Common myeloid progenitor, CD34-positive (primary cell): Measurements from ENCODE around the gene OR7C1.
A peak's percentile ranks its signal among the peaks of the same experiment; 100 is the strongest.
"Not testable (repeated sequence)": the region's sequence is repeated elsewhere in the genome, so short reads cannot be mapped to it uniquely, and the experiment has no call there.

Experiments used
- CTCF ChIA-PET: fragments of 350-600 bp; sonication (Branson Sonifier 250); formaldehyde crosslinking; loops from one replicate; lab custom pipeline; 2021; ENCODE audit warnings: antibody characterized with exemption; lab: Charles Lee
- POLR2A ChIA-PET: fragments of 350-600 bp; sonication (Branson Sonifier 250); formaldehyde crosslinking; loops from one replicate; lab custom pipeline; 2021; ENCODE audit warnings: antibody characterized with exemption; lab: Charles Lee
- DNase-seq, 3 donors: peaks; one replicate each; pipeline versions ENCODE4 v3.0.0 to v3.0.0-alpha.2; 2013
- H3K27ac ChIP-seq, 2 experiments: 1 replicate in 1 of 2; 2 replicates in 1 of 2; pipeline ENCODE4 v1.7.0; 2013; ENCODE audit warnings: inconsistent platforms in 2 of 2, low read length in 2 of 2, mild to moderate bottlenecking in 2 of 2, low read depth in 1 of 2, moderate library complexity in 1 of 2; ENCODE audit not compliant: severe bottlenecking in 2 of 2, insufficient read depth in 1 of 2, poor library complexity in 1 of 2
- H3K27me3 ChIP-seq, 5 experiments: replicated peaks in 2 of 5; 1 replicate in 3 of 5; 2 replicates in 2 of 5; pipeline versions ENCODE4 v1.6.1 to v1.7.0; 2013; ENCODE audit warnings: low read length in 4 of 5, mild to moderate bottlenecking in 2 of 5, moderate library complexity in 2 of 5, inconsistent platforms in 1 of 5; ENCODE audit not compliant: insufficient read depth in 5 of 5, control insufficient read depth in 4 of 5
- H3K36me3 ChIP-seq, 4 experiments: 1 replicate in 2 of 4; 2 replicates in 2 of 4; pipeline versions ENCODE4 v1.6.1 to v1.7.0; 2013; ENCODE audit warnings: low read length in 3 of 4, control low read depth in 1 of 4, mild to moderate bottlenecking in 1 of 4; ENCODE audit not compliant: control insufficient read depth in 4 of 4, insufficient read depth in 4 of 4
- H3K4me1 ChIP-seq, 4 experiments: 1 replicate in 3 of 4; 2 replicates in 1 of 4; pipeline versions ENCODE4 v1.6.1 to v1.7.1; 2013; ENCODE audit warnings: low read length in 3 of 4, mild to moderate bottlenecking in 3 of 4, control low read depth in 1 of 4, inconsistent platforms in 1 of 4, moderate library complexity in 1 of 4; ENCODE audit not compliant: control insufficient read depth in 4 of 4, insufficient read depth in 4 of 4; ENCODE audit errors: control extremely low read depth in 1 of 4
- H3K4me3 ChIP-seq, 7 experiments: 1 replicate in 4 of 7; 2 replicates in 3 of 7; pipeline versions ENCODE4 v1.5.1 to v1.7.0; 2013; ENCODE audit warnings: mild to moderate bottlenecking in 7 of 7, low read length in 6 of 7, moderate library complexity in 6 of 7, inconsistent platforms in 2 of 7, low read depth in 2 of 7, control low read depth in 1 of 7; ENCODE audit not compliant: insufficient read depth in 4 of 7, control insufficient read depth in 1 of 7; ENCODE audit errors: extremely low read depth in 1 of 7
- H3K9me3 ChIP-seq, 5 experiments: 1 replicate in 4 of 5; 2 replicates in 1 of 5; pipeline versions ENCODE4 v1.6.1 to v1.7.1; 2013; ENCODE audit warnings: low read length in 4 of 5, mild to moderate bottlenecking in 2 of 5, inconsistent platforms in 1 of 5, low read depth in 1 of 5, moderate library complexity in 1 of 5; ENCODE audit not compliant: control insufficient read depth in 4 of 5, insufficient read depth in 2 of 5; ENCODE audit errors: control extremely low read depth in 1 of 5
- WGBS: methylation state at CpG from one replicate; pipeline ENCODE4 v1.1.5; 2013; ENCODE audit not compliant: insufficient coverage; 5-methylcytosine and 5-hydroxymethylcytosine counted together

Gene OR7C1

GRCh38 chr19:14809272-14810057 is 25.5 kb downstream of the OR7C1 start:
- H3K27ac ChIP-seq, result no peak overlapping the region
- WGBS, result 75% methylated on average over 6 of the region's 9 CpGs
- no peak overlapping the region for H3K4me3 ChIP-seq
- no peak for DNase-seq
- H3K9me3 ChIP-seq, result no peaks in the 10 kb centered on the region
- H3K27me3 ChIP-seq, result no peaks in the 10 kb centered on the region
- ChIA-PET CTCF (no interaction called here), POLR2A (no interaction called here)
- H3K36me3 ChIP-seq, result no peaks in the 10 kb centered on the region
- peaks cover 0 to 2% (median 0%) of the 10 kb centered on the region in 4 experiments for H3K4me1 ChIP-seq

DNA sequence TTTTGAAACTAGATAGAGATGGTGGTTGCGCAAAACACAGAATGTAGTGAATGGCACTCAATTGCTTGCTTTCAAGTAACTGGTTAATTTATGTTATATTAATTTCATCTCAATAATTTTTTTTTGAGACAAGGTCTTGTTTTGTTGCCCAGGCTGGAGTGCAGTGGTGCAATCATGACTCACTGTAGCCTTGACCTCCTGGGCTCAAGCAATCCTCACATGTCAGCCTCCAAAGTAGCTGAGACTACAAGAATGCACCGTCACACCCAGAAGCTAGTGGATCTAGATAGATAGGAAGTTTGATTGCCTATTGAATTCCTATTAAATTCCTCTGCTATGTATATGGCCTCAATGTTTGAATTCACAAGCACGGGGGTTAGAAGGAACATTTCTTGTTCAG is 30.2 kb downstream of the OR7C1 start:
- WGBS, result 100% methylated on average over 3 of the region's 3 CpGs
- CTCF ChIA-PET, result interaction anchor here (1.6 kb wide), 1 partner anchor 10 kb away, joined by 4 read pairs; no protein-coding TSS in a partner anchor
- Histone ChIP-seq H3K4me1 (peaks cover 0 to 2% (median 0%) of the 10 kb centered on the region in 4 experiments), H3K27me3 (no peaks in the 10 kb centered on the region), H3K4me3 (no peak overlapping the region), H3K9me3 (no peaks in the 10 kb centered on the region), H3K36me3 (no peaks in the 10 kb centered on the region), H3K27ac (no peak overlapping the region)
- DNase-seq, result no peak
- POLR2A ChIA-PET, result no interaction called here

- WGBS, result 100% methylated on average over 2 of the region's 5 CpGs
- no peaks in the 10 kb centered on the region for H3K9me3 ChIP-seq
- CTCF ChIA-PET, result interaction anchor here (2.1 kb wide), 1 partner anchor 12 kb away, joined by 14 read pairs; no protein-coding TSS in a partner anchor
- POLR2A ChIA-PET, result no interaction called here
- H3K4me1 ChIP-seq, result peaks cover 0 to 5% (median 4%) of the 10 kb centered on the region in 4 experiments
- no peak for DNase-seq
- no peak overlapping the region for H3K4me3 ChIP-seq
- H3K36me3 ChIP-seq, result no peaks in the 10 kb centered on the region
- H3K27me3 ChIP-seq, result no peaks in the 10 kb centered on the region
- H3K27ac ChIP-seq, result no peak overlapping the region
These were observed 36.2 kb downstream of the OR7C1 start for GRCh38 chr19:14798760-14799159.

DNA sequence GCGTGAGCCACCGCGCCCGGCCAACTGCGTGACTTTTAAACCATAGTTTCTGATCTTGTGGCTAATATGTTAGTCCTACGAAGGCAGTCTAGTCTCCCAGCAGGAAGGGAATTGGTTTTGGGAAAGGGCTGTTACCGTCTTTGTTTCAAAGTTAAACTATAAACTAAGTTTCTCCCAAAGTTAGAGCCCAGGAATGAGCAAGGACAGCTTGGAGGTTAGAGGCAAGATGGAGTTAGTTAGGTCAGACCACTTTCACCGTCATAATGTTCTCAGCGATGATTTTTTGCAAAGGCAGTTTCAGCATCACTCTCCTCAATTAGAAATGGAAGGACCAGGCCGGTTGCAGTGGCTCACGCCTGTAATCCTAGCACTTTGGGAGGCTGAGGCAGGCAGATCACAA is 39.0 kb downstream of the OR7C1 start:
- CTCF ChIA-PET, result interaction anchor here (0.9 to 2.5 kb wide), 2 partner anchors 9 to 70 kb away, joined by 3 to 10 read pairs; no protein-coding TSS in a partner anchor
- Histone ChIP-seq H3K9me3 (no peaks in the 10 kb centered on the region), H3K4me3 (no peak overlapping the region), H3K27ac (no peak overlapping the region), H3K4me1 (peaks cover 4 to 16% (median 10%) of the 10 kb centered on the region in 4 experiments), H3K27me3 (no peaks in the 10 kb centered on the region), H3K36me3 (no peaks in the 10 kb centered on the region)
- no peak for DNase-seq
- WGBS, result 100% methylated on average over 9 of the region's 11 CpGs
- POLR2A ChIA-PET, result no interaction called here

GRCh38 chr19:14795078-14795721 is 39.8 kb downstream of the OR7C1 start:
- Histone ChIP-seq H3K4me3 (no peak overlapping the region), H3K27me3 (no peaks in the 10 kb centered on the region), H3K9me3 (no peaks in the 10 kb centered on the region), H3K4me1 (peaks cover 11 to 23% (median 17%) of the 10 kb centered on the region in 4 experiments), H3K36me3 (no peaks in the 10 kb centered on the region), H3K27ac (no peak overlapping the region)
- ChIA-PET CTCF (interaction anchor here (2.5 kb wide), 1 partner anchor 8 kb away, joined by 10 read pairs; no protein-coding TSS in a partner anchor), POLR2A (interaction anchor here (0.7 kb wide), 2 partner anchors 64 to 96 kb away, joined by 3 read pairs; no protein-coding TSS in a partner anchor)
- DNase-seq, result peak; percentile 62 to 85 (median 77)
- 75% methylated on average over 2 of the region's 5 CpGs for WGBS

DNA sequence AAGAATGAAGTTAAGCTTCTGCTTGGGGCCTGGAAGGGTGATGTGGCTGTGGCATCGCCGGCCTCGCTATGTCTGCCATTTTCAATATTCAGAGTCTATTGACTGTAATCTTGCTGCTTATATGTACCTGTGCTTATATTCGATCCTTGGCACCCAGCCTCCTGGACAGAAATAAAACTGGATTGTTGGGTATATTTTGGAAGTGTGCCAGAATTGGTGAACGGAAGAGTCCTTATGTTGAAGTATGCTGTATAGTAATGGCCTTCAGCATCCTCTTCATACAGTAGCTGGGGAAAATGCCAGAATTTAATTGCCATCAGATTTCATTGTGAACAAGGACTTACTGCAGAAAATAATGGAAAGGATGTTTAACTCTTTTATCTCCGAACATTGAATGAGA is 42.7 kb downstream of the OR7C1 start:
- CTCF ChIA-PET, result not testable (repeated sequence)
- 93% methylated on average over 5 of the region's 6 CpGs for WGBS

More for the DNA sequence above, 42.7 kb downstream of the OR7C1 start:
- H3K4me3 ChIP-seq, DNase-seq, POLR2A ChIA-PET, H3K36me3 ChIP-seq, H3K9me3 ChIP-seq, H3K27ac ChIP-seq, H3K27me3 ChIP-seq: not testable (repeated sequence)
- H3K4me1 ChIP-seq, result peaks cover 17 to 29% (median 22%) of the 10 kb centered on the region in 4 experiments
